Fibroblast of lung (primary cell): ENCODE data around the gene CRYBG1. TPM values are rescaled to one million over a fixed set of nuclear protein-coding genes. Genes with fewer than 3 reads are reported as not detected.

Experiments
- DNase-seq, 2 donors: peaks; one replicate each; pipeline versions ENCODE4 v3.0.0 to v3.0.0-alpha.2; 2010; ENCODE audit warnings: low read depth in 2 of 2
- H2AFZ ChIP-seq: 2 replicates; pipeline ENCODE4 v1.5.1; 2012; ENCODE audit warnings: low read length, control low read depth, inconsistent platforms
- H3K27ac ChIP-seq: 2 replicates; pipeline ENCODE4 v1.5.1; 2011; ENCODE audit warnings: low read length, control low read depth; ENCODE audit not compliant: insufficient read depth
- H3K27me3 ChIP-seq: 2 replicates; pipeline ENCODE4 v1.5.1; 2011; ENCODE audit warnings: mild to moderate bottlenecking, low read length; ENCODE audit not compliant: control insufficient read depth, insufficient read depth
- H3K36me3 ChIP-seq: 2 replicates; pipeline ENCODE4 v1.5.1; 2011; ENCODE audit warnings: low read length; ENCODE audit not compliant: control insufficient read depth, insufficient read depth
- H3K4me1 ChIP-seq: 2 replicates; pipeline ENCODE4 v1.5.1; 2011; ENCODE audit warnings: low read length; ENCODE audit not compliant: control insufficient read depth, insufficient read depth; ENCODE audit errors: extremely low read depth
- H3K4me2 ChIP-seq: 2 replicates; pipeline ENCODE4 v1.5.1; 2011; ENCODE audit warnings: low read length, control low read depth; ENCODE audit not compliant: insufficient read depth; ENCODE audit errors: extremely low read depth
- H3K4me3 ChIP-seq, 4 experiments: fragments of 200-600 bp in 1 of 4; sonication (generic) in 1 of 4; replicated peaks in 1 of 4; 2 replicates each; pipeline ENCODE4 v1.5.1; 2011 to 2016; ENCODE audit warnings: low read length in 4 of 4, low read depth in 3 of 4, mild to moderate bottlenecking in 3 of 4, control low read depth in 2 of 4, inconsistent platforms in 1 of 4, mixed read lengths in 1 of 4; ENCODE audit not compliant: insufficient read depth in 1 of 4; ENCODE audit errors: control extremely low read depth in 1 of 4
- H3K79me2 ChIP-seq: 2 replicates; pipeline ENCODE4 v1.5.1; 2012; ENCODE audit warnings: mild to moderate bottlenecking, low read length, inconsistent platforms; ENCODE audit not compliant: control insufficient read depth, insufficient read depth
- H3K9ac ChIP-seq: 2 replicates; pipeline ENCODE4 v1.5.1; 2011; ENCODE audit warnings: mild to moderate bottlenecking, low read length, control low read depth; ENCODE audit not compliant: insufficient read depth
- H3K9me3 ChIP-seq: 2 replicates; pipeline ENCODE4 v1.5.1; 2012; ENCODE audit warnings: low read depth, low read length; ENCODE audit not compliant: control insufficient read depth, insufficient read depth
- H4K20me1 ChIP-seq: 2 replicates; pipeline ENCODE4 v1.5.1; 2011; ENCODE audit warnings: low read length; ENCODE audit not compliant: control insufficient read depth, insufficient read depth; ENCODE audit errors: extremely low read depth
- CTCF ChIP-seq, 2 donors: IDR thresholded peaks in 1 of 2; conservative IDR thresholded peaks in 1 of 2; 1 replicate in 1 of 2; 2 replicates in 1 of 2; pipeline ENCODE4 v1.5.1; 2011 to 2012; ENCODE audit warnings: low read length in 2 of 2, control low read depth in 1 of 2, inconsistent platforms in 1 of 2, low read depth in 1 of 2, mild to moderate bottlenecking in 1 of 2
- EZH2 ChIP-seq: IDR thresholded peaks from 2 replicates; pipeline ENCODE4 v1.5.1; 2012; ENCODE audit warnings: low read length, control low read depth, mild to moderate bottlenecking; ENCODE audit errors: missing control alignments
- polyA plus RNA-seq, 2 donors: library from polyadenylated mRNA; depleted of rRNA in 1 of 2; stranded (reverse) in 1 of 2; unstranded in 1 of 2; fragments of >200 nt; gene quantifications; 2 replicates each; pipeline ENCODE4 v1.2.1, GENCODE V29; 2011 to 2012; ENCODE audit warnings: missing spikeins in 1 of 2
- total RNA-seq: library from RNA; depleted of rRNA; stranded (reverse); fragments of >200 nt; gene quantifications from 2 replicates; pipeline ENCODE4 v1.2.1, GENCODE V29; 2014

The CRYBG1 gene
- total and polyA plus RNA-seq, 2 donors (not counting 1 experiment from before 2014, with no cell fraction given), result 4.3 to 10.1 TPM

- peak in 1 of 2 donors; percentile 36 for DNase-seq
- Histone ChIP-seq H3K27me3 (no peaks in the 10 kb centered on the region), H3K27ac (no peak overlapping the region), H3K9me3 (no peaks in the 10 kb centered on the region), H3K79me2 (no peaks in the 10 kb centered on the region), H3K4me3 (no peak overlapping the region), H2AFZ (no peak overlapping the region), H3K9ac (no peak overlapping the region), H3K36me3 (no peaks in the 10 kb centered on the region), H3K4me2 (no peak overlapping the region), H4K20me1 (no peaks in the 10 kb centered on the region), H3K4me1 (no peaks in the 10 kb centered on the region)
- TF ChIP-seq EZH2 (no peak), CTCF (conservative IDR thresholded peaks at IDR 0.05 in 1 of 2, IDR thresholded peaks at IDR 0.05 in 1 of 2; ENCODE audit: low read depth in 1 of 2, low read length in 2 of 2) (no peak)
These were observed 175.8 kb downstream of the CRYBG1 start for GRCh38 chr6:106536357-106536756.

- Histone ChIP-seq H3K4me2 (no peak overlapping the region), H3K4me3 (no peak overlapping the region), H2AFZ (no peak overlapping the region), H3K27me3 (no peaks in the 10 kb centered on the region), H3K4me1 (no peaks in the 10 kb centered on the region), H3K79me2 (no peaks in the 10 kb centered on the region), H3K36me3 (no peaks in the 10 kb centered on the region), H3K9ac (no peak overlapping the region), H3K27ac (no peak overlapping the region), H3K9me3 (no peaks in the 10 kb centered on the region), H4K20me1 (no peaks in the 10 kb centered on the region)
- peak in 1 of 2 donors; percentile 46 for DNase-seq
- TF ChIP-seq EZH2, result no peak
- TF ChIP-seq CTCF (conservative IDR thresholded peaks at IDR 0.05 in 1 of 2, IDR thresholded peaks at IDR 0.05 in 1 of 2; ENCODE audit: low read depth in 1 of 2, low read length in 2 of 2), result no peak
These were observed 176.3 kb downstream of the CRYBG1 start for GRCh38 chr6:106536851-106537250.

- Histone ChIP-seq H4K20me1 (no peaks in the 10 kb centered on the region), H3K9me3 (no peaks in the 10 kb centered on the region), H3K27me3 (no peaks in the 10 kb centered on the region), H3K9ac (no peak overlapping the region), H2AFZ (no peak overlapping the region), H3K27ac (no peak overlapping the region), H3K79me2 (no peaks in the 10 kb centered on the region), H3K4me2 (no peak overlapping the region), H3K4me1 (no peaks in the 10 kb centered on the region), H3K36me3 (no peaks in the 10 kb centered on the region), H3K4me3 (no peak overlapping the region)
- TF ChIP-seq EZH2, result no peak
- TF ChIP-seq CTCF (conservative IDR thresholded peaks at IDR 0.05 in 1 of 2, IDR thresholded peaks at IDR 0.05 in 1 of 2; ENCODE audit: low read depth in 1 of 2, low read length in 2 of 2), result no peak
- DNase-seq, result no peak
These were observed 177.1 kb downstream of the CRYBG1 start for GRCh38 chr6:106537662-106538061.
